ENCODE measurements around the gene MMEL1. TPM values are rescaled to one million over a fixed set of nuclear protein-coding genes. Genes with fewer than 3 reads are reported as not detected.

The MMEL1 gene
- total RNA-seq, 2 donors from 2014 or later, result not detected

GRCh38 chr1:2544875-2545640 lies 87.8 kb downstream of the MMEL1 start:
- H3K36me3 ChIP-seq, result no peaks in the 10 kb centered on the region
- TF ChIP-seq, protein P1, sequence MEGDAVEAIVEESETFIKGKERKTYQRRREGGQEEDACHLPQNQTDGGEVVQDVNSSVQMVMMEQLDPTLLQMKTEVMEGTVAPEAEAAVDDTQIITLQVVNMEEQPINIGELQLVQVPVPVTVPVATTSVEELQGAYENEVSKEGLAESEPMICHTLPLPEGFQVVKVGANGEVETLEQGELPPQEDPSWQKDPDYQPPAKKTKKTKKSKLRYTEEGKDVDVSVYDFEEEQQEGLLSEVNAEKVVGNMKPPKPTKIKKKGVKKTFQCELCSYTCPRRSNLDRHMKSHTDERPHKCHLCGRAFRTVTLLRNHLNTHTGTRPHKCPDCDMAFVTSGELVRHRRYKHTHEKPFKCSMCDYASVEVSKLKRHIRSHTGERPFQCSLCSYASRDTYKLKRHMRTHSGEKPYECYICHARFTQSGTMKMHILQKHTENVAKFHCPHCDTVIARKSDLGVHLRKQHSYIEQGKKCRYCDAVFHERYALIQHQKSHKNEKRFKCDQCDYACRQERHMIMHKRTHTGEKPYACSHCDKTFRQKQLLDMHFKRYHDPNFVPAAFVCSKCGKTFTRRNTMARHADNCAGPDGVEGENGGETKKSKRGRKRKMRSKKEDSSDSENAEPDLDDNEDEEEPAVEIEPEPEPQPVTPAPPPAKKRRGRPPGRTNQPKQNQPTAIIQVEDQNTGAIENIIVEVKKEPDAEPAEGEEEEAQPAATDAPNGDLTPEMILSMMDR (IDR thresholded peaks at IDR 0.05), result no peak
- peaks cover 16 to 31% of the 10 kb centered on the region in 2 donors for H3K4me1 ChIP-seq (ENCODE audit: control insufficient read depth in 1 of 2, low read depth in 2 of 2)
- DNase-seq (ENCODE audit: low spot score) (no peak), ATAC-seq (ENCODE audit: insufficient number of reproducible peaks, low FRiP score, low read depth) (no peak)
- no peak overlapping the region for H3K27ac ChIP-seq
- no peaks in the 10 kb centered on the region for H3K27me3 ChIP-seq (replicated peaks; ENCODE audit: insufficient read depth)
- H3K9me3 ChIP-seq, result no peaks in the 10 kb centered on the region
- no peak overlapping the region for H3K4me3 ChIP-seq

GRCh38 chr1:2544093-2544874 lies 88.5 kb downstream of the MMEL1 start:
- peaks cover 15 to 28% of the 10 kb centered on the region in 2 donors for H3K4me1 ChIP-seq (ENCODE audit: control insufficient read depth in 1 of 2, low read depth in 2 of 2)
- TF ChIP-seq, protein P1 (IDR thresholded peaks at IDR 0.05), result no peak
- H3K27ac ChIP-seq, result no peak overlapping the region
- DNase-seq (ENCODE audit: low spot score), result no peak
- no peaks in the 10 kb centered on the region for H3K27me3 ChIP-seq (replicated peaks; ENCODE audit: insufficient read depth)
- H3K9me3 ChIP-seq, result no peaks in the 10 kb centered on the region
- H3K36me3 ChIP-seq, result no peaks in the 10 kb centered on the region
- no peak for ATAC-seq (ENCODE audit: insufficient number of reproducible peaks, low FRiP score, low read depth)
- H3K4me3 ChIP-seq, result no peak overlapping the region

DNA sequence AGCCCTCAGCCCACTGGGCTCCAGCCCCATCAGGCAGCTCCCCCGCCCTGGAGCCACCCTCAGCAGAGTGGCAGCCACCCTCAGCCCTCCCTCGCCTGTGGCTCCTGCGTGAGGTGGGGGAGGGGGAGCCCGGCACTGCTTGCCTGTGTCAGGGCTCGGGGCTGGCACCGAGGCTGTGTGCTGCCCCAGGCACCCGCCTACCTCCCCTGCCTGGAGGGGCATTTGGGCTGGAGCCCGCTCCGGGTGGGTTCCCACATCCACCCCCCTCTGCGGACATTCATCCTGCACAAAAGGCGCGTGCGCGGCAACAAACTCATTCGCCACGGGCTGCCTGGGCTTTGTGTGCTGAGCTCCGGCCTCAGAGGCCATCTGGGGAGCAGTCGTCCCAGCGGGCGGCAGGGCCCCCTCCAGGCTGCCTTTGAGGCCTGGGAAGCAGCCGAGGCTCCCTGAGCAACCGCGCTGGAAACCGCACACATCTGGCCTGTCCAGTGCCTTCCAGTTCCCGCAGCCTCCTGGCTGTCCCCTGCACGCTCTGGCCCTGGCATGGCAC lies 89.2 kb downstream of the MMEL1 start:
- H3K4me1 ChIP-seq (ENCODE audit: control insufficient read depth in 1 of 2, low read depth in 2 of 2), result peaks cover 10 to 23% of the 10 kb centered on the region in 2 donors
- no peaks in the 10 kb centered on the region for H3K36me3 ChIP-seq
- H3K27ac ChIP-seq, result no peak overlapping the region
- no peaks in the 10 kb centered on the region for H3K27me3 ChIP-seq (replicated peaks; ENCODE audit: insufficient read depth)
- DNase-seq (ENCODE audit: low spot score) (no peak), ATAC-seq (ENCODE audit: insufficient number of reproducible peaks, low FRiP score, low read depth) (no peak)
- H3K9me3 ChIP-seq, result no peaks in the 10 kb centered on the region
- TF ChIP-seq, protein P1 (IDR thresholded peaks at IDR 0.05), result no peak
- H3K4me3 ChIP-seq, result no peak overlapping the region

DNA sequence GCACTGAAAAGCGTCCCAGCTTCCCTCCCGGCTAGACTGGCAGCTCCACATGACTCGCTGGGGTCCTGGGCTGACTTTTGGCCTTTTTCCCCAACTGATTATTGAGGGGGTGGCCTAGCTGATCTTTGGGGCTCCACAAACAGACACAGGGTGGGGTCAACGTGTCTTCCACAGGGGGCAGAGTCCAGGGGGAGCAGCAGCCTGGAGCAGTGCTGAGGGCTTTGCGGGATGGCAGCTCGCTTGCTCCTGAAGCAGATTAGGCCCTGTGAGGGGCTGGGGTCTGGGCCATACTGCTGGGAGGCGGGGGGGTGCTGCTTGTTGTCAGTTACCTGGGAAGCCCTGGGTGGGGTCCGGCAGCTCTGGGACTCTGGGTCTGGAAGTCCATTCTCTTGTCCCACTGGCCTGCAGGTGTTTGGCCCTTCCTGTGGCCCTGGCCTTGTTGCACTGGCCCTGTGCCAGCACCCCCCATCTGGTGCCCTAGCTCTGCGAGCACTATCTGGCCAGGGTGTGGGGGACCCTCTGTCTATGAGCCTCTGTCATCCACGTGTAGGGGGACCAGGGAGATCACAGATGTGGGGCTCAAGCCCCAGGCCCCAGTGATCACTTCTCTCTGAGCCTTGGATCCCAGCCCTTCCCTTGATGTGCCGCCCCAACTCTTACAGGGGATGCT lies 90.4 kb downstream of the MMEL1 start:
- DNase-seq (ENCODE audit: low spot score), result no peak
- peaks cover 2 to 12% of the 10 kb centered on the region in 2 donors for H3K4me1 ChIP-seq (ENCODE audit: control insufficient read depth in 1 of 2, low read depth in 2 of 2)
- TF ChIP-seq, protein P1 (IDR thresholded peaks at IDR 0.05), result no peak
- no peaks in the 10 kb centered on the region for H3K36me3 ChIP-seq
- H3K27me3 ChIP-seq (replicated peaks; ENCODE audit: insufficient read depth), result no peaks in the 10 kb centered on the region
- H3K27ac ChIP-seq, result no peak overlapping the region
- no peak for ATAC-seq (ENCODE audit: insufficient number of reproducible peaks, low FRiP score, low read depth)
- H3K9me3 ChIP-seq, result no peaks in the 10 kb centered on the region
- H3K4me3 ChIP-seq, result no peak overlapping the region

Measured in thoracic aorta (tissue), 2 donors.